WTC11 (cell line): ENCODE measurements around the gene DIP2A. TPM values are rescaled to one million over a fixed set of nuclear protein-coding genes. Genes with fewer than 3 reads are reported as not detected.

Experiments used
- ATAC-seq: fragments of 200-7000 bp; cut with Tn5 transposase; 2 replicates; pipeline ENCODE4 v1.10.0; 2021; ENCODE audit warnings: mild to moderate bottlenecking, moderate library complexity
- CTCF ChIA-PET: fragments of 300-600 bp; sonication (Branson Sonifier 250); formaldehyde crosslinking; loops from one replicate; lab custom pipeline; 2021; ENCODE audit warnings: antibody characterized with exemption; lab: Charles Lee
- POLR2A ChIA-PET: fragments of 350-600 bp; sonication (Branson Sonifier 250); formaldehyde crosslinking; loops from one replicate; lab custom pipeline; 2021; ENCODE audit warnings: antibody characterized with exemption; lab: Charles Lee
- DNase-seq: peaks from one replicate; pipeline ENCODE4 v3.0.0; 2021; ENCODE audit warnings: low spot score
- H3K27ac Mint-ChIP-seq: 2 replicates; pipeline ENCODE4 v1.8.0; 2021; ENCODE audit warnings: mixed read lengths
- H3K27me3 Mint-ChIP-seq: 2 replicates; pipeline ENCODE4 v1.8.0; 2021; ENCODE audit warnings: low read depth, mild to moderate bottlenecking, moderate library complexity, mixed read lengths
- H3K36me3 Mint-ChIP-seq: 2 replicates; pipeline ENCODE4 v1.8.0; 2021; ENCODE audit warnings: mixed read lengths
- H3K4me1 Mint-ChIP-seq: 2 replicates; pipeline ENCODE4 v1.8.0; 2022; ENCODE audit warnings: mixed read lengths
- H3K4me3 Mint-ChIP-seq: 2 replicates; pipeline ENCODE4 v1.8.0; 2021; ENCODE audit warnings: mild to moderate bottlenecking, moderate library complexity, mixed read lengths
- H3K9me3 Mint-ChIP-seq: 2 replicates; pipeline ENCODE4 v1.8.0; 2021; ENCODE audit warnings: mixed read lengths
- AR ChIP-seq: fragments of 250-450 bp; sonication (Bioruptor Pico); IDR thresholded peaks from 2 replicates; pipeline ENCODE4 v1.9.0; 2021; ENCODE audit warnings: mild to moderate bottlenecking
- ATF3 ChIP-seq: sonication (generic); formaldehyde crosslinking; conservative IDR thresholded peaks from 2 replicates; pipeline ENCODE4 v1.8.1; 2022; ENCODE audit warnings: mild to moderate bottlenecking, missing genetic modification reagents
- E2F1 ChIP-seq: sonication (generic); formaldehyde crosslinking; IDR thresholded peaks from 2 replicates; pipeline ENCODE4 v1.8.0; 2022; ENCODE audit warnings: mild to moderate bottlenecking, missing genetic modification reagents
- FOXJ3 ChIP-seq: sonication (generic); formaldehyde crosslinking; IDR thresholded peaks from 2 replicates; pipeline ENCODE4 v1.9.0; 2021; ENCODE audit warnings: missing genetic modification reagents, mild to moderate bottlenecking, borderline replicate concordance
- GABPB1 ChIP-seq: sonication (generic); formaldehyde crosslinking; IDR thresholded peaks from 2 replicates; pipeline ENCODE4 v1.8.1; 2023; ENCODE audit warnings: mild to moderate bottlenecking, missing genetic modification reagents
- GRHL2 ChIP-seq: fragments of 250-450 bp; sonication (Bioruptor Pico); IDR thresholded peaks from 2 replicates; pipeline ENCODE4 v1.8.0; 2022; ENCODE audit warnings: mild to moderate bottlenecking, moderate library complexity; ENCODE audit not compliant: insufficient replicate concordance, severe bottlenecking
- SMAD4 ChIP-seq: sonication (generic); formaldehyde crosslinking; IDR thresholded peaks from 2 replicates; pipeline ENCODE4 v1.8.0; 2022; ENCODE audit warnings: mild to moderate bottlenecking, missing genetic modification reagents
- ZBTB43 ChIP-seq: sonication (generic); formaldehyde crosslinking; IDR thresholded peaks from 2 replicates; pipeline ENCODE4 v1.8.1; 2023; ENCODE audit warnings: mild to moderate bottlenecking, missing genetic modification reagents
- ZNF281 ChIP-seq: sonication (generic); formaldehyde crosslinking; IDR thresholded peaks from 2 replicates; pipeline ENCODE4 v1.8.0; 2023; ENCODE audit warnings: mild to moderate bottlenecking, missing genetic modification reagents
- ZNF532 ChIP-seq: fragments of 250-450 bp; sonication (Bioruptor Pico); IDR thresholded peaks from 2 replicates; pipeline ENCODE4 v1.9.0; 2021; ENCODE audit warnings: mild to moderate bottlenecking, borderline replicate concordance
- total RNA-seq: library from RNA; stranded (reverse); gene quantifications from 3 replicates; pipeline ENCODE4 v1.2.3, GENCODE V29; 2021

The DIP2A gene
- total RNA-seq, 1 experiment from 2014 or later: 39.4 TPM

GRCh38 chr21:46598581-46599572, 140.2 kb downstream of the DIP2A start:
- ChIA-PET CTCF (no interaction called here), POLR2A (no interaction called here)
- Mint-ChIP-seq H3K4me3 (no peak overlapping the region), H3K27me3 (0 out of 2 replicates have a peak, but pooled peaks cover 4% of the 10 kb centered on the region), H3K9me3 (peaks cover 18% of the 10 kb centered on the region), H3K4me1 (peaks cover 14% of the 10 kb centered on the region), H3K27ac (no peak overlapping the region), H3K36me3 (peaks cover 7% of the 10 kb centered on the region)
- ATAC-seq (no peak), DNase-seq (no peak)
- TF ChIP-seq ATF3: no peak
- no peak for TF ChIP-seq AR (CRISPR knock-in tag)
- no peak for TF ChIP-seq ZBTB43 (CRISPR knock-in tag)
- TF ChIP-seq ZNF281: no peak

GRCh38 chr21:46600305-46600704, 141.6 kb downstream of the DIP2A start:
- DNase-seq: no peak
- POLR2A ChIA-PET: no interaction called here
- ATAC-seq: no peak
- Mint-ChIP-seq H3K36me3 (no peaks in the 10 kb centered on the region), H3K4me3 (no peak overlapping the region), H3K27me3 (0 out of 2 replicates have a peak, but pooled peaks cover 4% of the 10 kb centered on the region)
- CTCF ChIA-PET: no interaction called here
- TF ChIP-seq GABPB1 (CRISPR knock-in tag): no peak
- TF ChIP-seq FOXJ3 (CRISPR knock-in tag): no peak
- no peak for TF ChIP-seq ZNF532
- TF ChIP-seq, all 79 proteins: peak for 0
- Mint-ChIP-seq H3K4me1 (peaks cover 28% of the 10 kb centered on the region), H3K9me3 (peaks cover 9% of the 10 kb centered on the region; the same call in 1 of the 2 replicates), H3K27ac (no peak overlapping the region)

- no peak for ATAC-seq
- no peaks in the 10 kb centered on the region for H3K36me3 Mint-ChIP-seq
- peaks cover 3% of the 10 kb centered on the region; the same call in 1 of the 2 replicates for H3K9me3 Mint-ChIP-seq
- DNase-seq: no peak
- peaks cover 30% of the 10 kb centered on the region for H3K4me1 Mint-ChIP-seq
- CTCF ChIA-PET: no interaction called here
- TF ChIP-seq E2F1 (CRISPR knock-in tag) (no peak), GRHL2 (no peak), SMAD4 (CRISPR knock-in tag) (no peak)
- TF ChIP-seq, all 79 proteins: peak for 0
- H3K4me3 Mint-ChIP-seq: no peak overlapping the region
- no peak overlapping the region for H3K27ac Mint-ChIP-seq
- POLR2A ChIA-PET: no interaction called here
- H3K27me3 Mint-ChIP-seq: 0 out of 2 replicates have a peak, but pooled peaks cover under 1% of the 10 kb centered on the region
Observed at GRCh38 chr21:46600978-46601377, 142.3 kb downstream of the DIP2A start.
